Muscle of leg (tissue), 11 donors: Measurements from ENCODE around the gene ERF. TPM values are rescaled to one million over a fixed set of nuclear protein-coding genes. Genes with fewer than 3 reads are reported as not detected.
A peak's percentile ranks its signal among the peaks of the same experiment; 100 is the strongest.

Source experiments
- DNase-seq: peaks from one replicate; pipeline ENCODE4 v3.0.0; 2013
- H3K27ac ChIP-seq: one replicate; pipeline ENCODE4 v1.5.1; 2013; ENCODE audit warnings: mild to moderate bottlenecking, low read length, control low read depth
- H3K27me3 ChIP-seq: one replicate; pipeline ENCODE4 v1.6.1; 2013; ENCODE audit warnings: low read length; ENCODE audit not compliant: control insufficient read depth, insufficient read depth
- H3K36me3 ChIP-seq: one replicate; pipeline ENCODE4 v1.6.1; 2013; ENCODE audit warnings: low read length; ENCODE audit not compliant: control insufficient read depth, insufficient read depth
- H3K4me1 ChIP-seq: one replicate; pipeline ENCODE4 v1.6.1; 2013; ENCODE audit warnings: low read length; ENCODE audit not compliant: control insufficient read depth, insufficient read depth
- H3K4me3 ChIP-seq: one replicate; pipeline ENCODE4 v1.5.1; 2013; ENCODE audit warnings: low read length, control low read depth
- H3K9me3 ChIP-seq: replicated peaks from 2 replicates; pipeline ENCODE4 v1.6.1; 2013; ENCODE audit warnings: low read depth, low read length; ENCODE audit not compliant: control insufficient read depth
- WGBS: methylation state at CpG from one replicate; pipeline ENCODE4 v1.1.5; 2013; ENCODE audit warnings: missing lambda C conversion rate; ENCODE audit not compliant: insufficient coverage; 5-methylcytosine and 5-hydroxymethylcytosine counted together
- polyA plus RNA-seq, 8 donors: library from polyadenylated mRNA; unstranded; fragments of 120-200 nt; gene quantifications; one replicate each; pipeline versions ENCODE4 v1.2.1 to v1.2.3, GENCODE V29; 2013; ENCODE audit warnings: inconsistent platforms in 1 of 8, low replicate concordance in 1 of 8; ENCODE audit not compliant: insufficient read length in 8 of 8, insufficient read depth in 1 of 8
- total RNA-seq: library from RNA; stranded (reverse); fragments of 120-200 nt; gene quantifications from one replicate; pipeline ENCODE4 v1.2.4, GENCODE V29; 2013

The ERF gene
- total and polyA plus RNA-seq, 9 donors, result 17.3 to 51.6 (median 37.6) TPM

- Histone ChIP-seq H3K36me3 (peaks cover 58% of the 10 kb centered on the region), H3K9me3 (no peaks in the 10 kb centered on the region), H3K4me3 (no peak overlapping the region), H3K4me1 (peaks cover 13% of the 10 kb centered on the region), H3K27ac (peak overlapping the region; percentile 71), H3K27me3 (no peaks in the 10 kb centered on the region)
- WGBS, result 85% methylated on average over 5 of the region's 6 CpGs
- peak; percentile 58 for DNase-seq
Measured at GRCh38 chr19:42201489-42202289, 53.2 kb downstream of the ERF start.

GRCh38 chr19:42200116-42200715, 54.7 kb downstream of the ERF start:
- H3K9me3 ChIP-seq, result no peaks in the 10 kb centered on the region
- H3K4me3 ChIP-seq, result no peak overlapping the region
- H3K27me3 ChIP-seq, result no peaks in the 10 kb centered on the region
- peaks cover 47% of the 10 kb centered on the region for H3K36me3 ChIP-seq
- WGBS, result 96% methylated on average over 4 of the region's 5 CpGs
- H3K27ac ChIP-seq, result no peak overlapping the region
- peaks cover 13% of the 10 kb centered on the region for H3K4me1 ChIP-seq
- no peak for DNase-seq

GRCh38 chr19:42199440-42200115, 55.4 kb downstream of the ERF start:
- no peak overlapping the region for H3K4me3 ChIP-seq
- 64% methylated on average over 18 of the region's 32 CpGs for WGBS
- no peak for DNase-seq
- H3K27ac ChIP-seq, result no peak overlapping the region
- H3K27me3 ChIP-seq, result no peaks in the 10 kb centered on the region
- H3K4me1 ChIP-seq, result peaks cover 13% of the 10 kb centered on the region
- H3K9me3 ChIP-seq, result no peaks in the 10 kb centered on the region
- peaks cover 45% of the 10 kb centered on the region for H3K36me3 ChIP-seq

GRCh38 chr19:42198676-42199439, 56.1 kb downstream of the ERF start:
- WGBS, result 34% methylated on average over 5 of the region's 7 CpGs
- Histone ChIP-seq H3K4me3 (no peak overlapping the region), H3K9me3 (no peaks in the 10 kb centered on the region), H3K4me1 (peaks cover 13% of the 10 kb centered on the region), H3K36me3 (peaks cover 39% of the 10 kb centered on the region), H3K27ac (no peak overlapping the region), H3K27me3 (no peaks in the 10 kb centered on the region)
- no peak for DNase-seq

Other genes with a start within 250 kb of the ERF start
- 1.3 TPM for gene GRIK5, start 184.9 kb downstream of the ERF start, total RNA-seq
- gene GRIK5, start 184.9 kb downstream of the ERF start, polyA plus RNA-seq, result 1 to 10 TPM; 1.5 to 5.8 (median 3.4) TPM
- 6.4 TPM for gene ZNF574, start 179.0 kb downstream of the ERF start, total RNA-seq
- 10 to 100 TPM in 7 of 8 donors, 1 to 10 TPM in 1; 9.3 to 13.4 (median 12.1) TPM for gene ZNF574, start 179.0 kb downstream of the ERF start, polyA plus RNA-seq
- gene POU2F2, start 122.7 kb downstream of the ERF start, total RNA-seq, result 0.35 TPM
- gene POU2F2, start 122.7 kb downstream of the ERF start, polyA plus RNA-seq, result 1 to 10 TPM; 1.0 to 1.7 (median 1.2) TPM
- gene DEDD2, start 37.5 kb downstream of the ERF start, total RNA-seq, result 11.7 TPM
- 10 to 100 TPM; 12.2 to 16.3 (median 13.9) TPM for gene DEDD2, start 37.5 kb downstream of the ERF start, polyA plus RNA-seq
- gene ZNF526, start 34.8 kb downstream of the ERF start, total RNA-seq, result 5.6 TPM
- 1 to 10 TPM; 5.4 to 8.7 (median 6.6) TPM for gene ZNF526, start 34.8 kb downstream of the ERF start, polyA plus RNA-seq
- gene GSK3A, start 12.5 kb downstream of the ERF start, total RNA-seq, result 11.6 TPM
- 10 to 100 TPM; 40.1 to 51.6 (median 45.3) TPM for gene GSK3A, start 12.5 kb downstream of the ERF start, polyA plus RNA-seq
- gene CIC, start 14.1 kb upstream of the ERF start, total RNA-seq, result 13.6 TPM
- 10 to 100 TPM; 33.4 to 52.7 (median 42.0) TPM for gene CIC, start 14.1 kb upstream of the ERF start, polyA plus RNA-seq
- 0.27 TPM for gene PRR19, start 47.0 kb upstream of the ERF start, total RNA-seq
- 1 to 10 TPM in 2 of 8 donors, under 1 TPM in 6; 0.57 to 1.4 (median 0.80) TPM for gene PRR19, start 47.0 kb upstream of the ERF start, polyA plus RNA-seq
- 28.9 TPM for gene PAFAH1B3, start 47.5 kb upstream of the ERF start, total RNA-seq
- gene PAFAH1B3, start 47.5 kb upstream of the ERF start, polyA plus RNA-seq, result 10 to 100 TPM; 31.2 to 42.7 (median 35.9) TPM
- 0.04 TPM for gene TMEM145, start 58.2 kb upstream of the ERF start, total RNA-seq
- under 1 TPM; 0.09 to 0.56 (median 0.34) TPM for gene TMEM145, start 58.2 kb upstream of the ERF start, polyA plus RNA-seq
- 12.6 TPM for gene MEGF8, start 70.5 kb upstream of the ERF start, total RNA-seq
- 10 to 100 TPM; 24.1 to 38.9 (median 34.4) TPM for gene MEGF8, start 70.5 kb upstream of the ERF start, polyA plus RNA-seq
- not detected for gene CNFN, start 135.2 kb upstream of the ERF start, total RNA-seq
- 1 to 10 TPM in 1 of 8 donors, under 1 TPM in 3, not detected in 4; 0.24 to 1.2 (median 0.38) TPM for gene CNFN, start 135.2 kb upstream of the ERF start, polyA plus RNA-seq
- 3.8 TPM for gene LIPE, start 172.3 kb upstream of the ERF start, total RNA-seq
- 10 to 100 TPM in 2 of 8 donors, 1 to 10 TPM in 6; 6.9 to 10.1 (median 8.6) TPM for gene LIPE, start 172.3 kb upstream of the ERF start, polyA plus RNA-seq
- gene CXCL17, start 187.8 kb upstream of the ERF start, total RNA-seq, result not detected
- under 1 TPM in 2 of 8 donors, not detected in 6; 0.44 to 0.86 TPM for gene CXCL17, start 187.8 kb upstream of the ERF start, polyA plus RNA-seq